IMR-90 (cell line): ENCODE measurements around the gene FRAS1. TPM values are rescaled to one million over a fixed set of nuclear protein-coding genes. Genes with fewer than 3 reads are reported as not detected.

Experiments used
- ATAC-seq: fragments of 200-7000 bp; cut with Tn5 transposase; 2 replicates; pipeline ENCODE4 v1.9.1; 2020; ENCODE audit warnings: low read depth, mild to moderate bottlenecking, moderate library complexity
- BruUV-seq: library from RNA; stranded (reverse); fragments of 400-500 nt; replicated peaks from 2 replicates; lab custom pipeline; 2021; lab: Mats Ljungman, UMichigan
- CTCF ChIA-PET: fragments of 300-600 bp; formaldehyde crosslinking; extraction: SDS; loops from one replicate; lab custom pipeline; 2021; ENCODE audit warnings: antibody characterized with exemption; lab: Yijun Ruan, JAX
- POLR2A ChIA-PET: fragments of 300-600 bp; sonication (Branson Sonifier 250); formaldehyde crosslinking; loops from one replicate; lab custom pipeline; 2022; ENCODE audit warnings: antibody characterized with exemption; ENCODE audit not compliant: unreplicated experiment; lab: Charles Lee
- DNase-seq: peaks from one replicate; pipeline ENCODE4 v3.0.0; 2013
- H2AFZ ChIP-seq: replicated peaks from 2 replicates; pipeline ENCODE3; 2013; ENCODE audit warnings: low read length, mild to moderate bottlenecking; ENCODE audit not compliant: poor library complexity
- H2AK5ac ChIP-seq: 2 replicates; pipeline ENCODE4 v1.6.1; 2013; ENCODE audit warnings: low read depth, low read length, inconsistent platforms
- H2AK9ac ChIP-seq: replicated peaks from 2 replicates; pipeline ENCODE3; 2013; ENCODE audit warnings: mild to moderate bottlenecking, low read depth, low read length, moderate library complexity; ENCODE audit not compliant: poor library complexity
- H2BK120ac ChIP-seq: 2 replicates; pipeline ENCODE4 v1.6.1; 2013; ENCODE audit warnings: low read depth, low read length, inconsistent platforms
- H2BK15ac ChIP-seq: 3 replicates; pipeline ENCODE4 v1.6.1; 2013; ENCODE audit warnings: low read depth, low read length, inconsistent platforms
- H2BK20ac ChIP-seq: 2 replicates; pipeline ENCODE4 v1.6.1; 2013; ENCODE audit warnings: low read depth, mild to moderate bottlenecking, inconsistent platforms, low read length, moderate library complexity
- H2BK5ac ChIP-seq: 2 replicates; pipeline ENCODE4 v1.6.1; 2013; ENCODE audit warnings: mild to moderate bottlenecking, low read depth, low read length, inconsistent platforms; ENCODE audit not compliant: poor library complexity, severe bottlenecking
- H3K14ac ChIP-seq: replicated peaks from 2 replicates; pipeline ENCODE4 v1.6.1; 2013; ENCODE audit warnings: low read depth, low read length, inconsistent platforms
- H3K18ac ChIP-seq: 2 replicates; pipeline ENCODE4 v1.6.1; 2013; ENCODE audit warnings: low read depth, low read length, control low read depth
- H3K23ac ChIP-seq: 2 replicates; pipeline ENCODE4 v1.6.1; 2013; ENCODE audit warnings: low read depth, low read length, inconsistent platforms
- H3K27ac ChIP-seq: 2 replicates; pipeline ENCODE4 v1.5.1; 2013; ENCODE audit warnings: mild to moderate bottlenecking, control low read depth, low read length; ENCODE audit not compliant: insufficient read depth
- H3K27me3 ChIP-seq: 2 replicates; pipeline ENCODE4 v1.6.1; 2013; ENCODE audit warnings: low read length; ENCODE audit not compliant: control insufficient read depth, insufficient read depth
- H3K36me3 ChIP-seq: 2 replicates; pipeline ENCODE4 v1.6.1; 2013; ENCODE audit warnings: low read length, mixed read lengths; ENCODE audit not compliant: control insufficient read depth, insufficient read depth
- H3K4ac ChIP-seq: 2 replicates; pipeline ENCODE4 v1.6.1; 2013; ENCODE audit warnings: low read depth, low read length, inconsistent platforms
- H3K4me1 ChIP-seq: 2 replicates; pipeline ENCODE4 v1.6.1; 2013; ENCODE audit warnings: low read length, mixed read lengths; ENCODE audit not compliant: control insufficient read depth, insufficient read depth
- H3K4me2 ChIP-seq: 2 replicates; pipeline ENCODE4 v1.6.1; 2013; ENCODE audit warnings: low read depth, mild to moderate bottlenecking, control low read depth, low read length, moderate library complexity
- H3K4me3 ChIP-seq: 2 replicates; pipeline ENCODE4 v1.5.1; 2013; ENCODE audit warnings: low read depth, mild to moderate bottlenecking, control low read depth, low read length, moderate library complexity; ENCODE audit not compliant: insufficient read depth
- H3K56ac ChIP-seq: 2 replicates; pipeline ENCODE4 v1.6.1; 2013; ENCODE audit warnings: low read length, inconsistent platforms; ENCODE audit not compliant: insufficient read depth; ENCODE audit errors: extremely low read depth
- H3K79me1 ChIP-seq, 2 experiments: 2 replicates each; pipeline ENCODE4 v1.6.1; 2013; ENCODE audit warnings: low read length in 2 of 2, inconsistent platforms in 1 of 2, low read depth in 1 of 2
- H3K9ac ChIP-seq: 2 replicates; pipeline ENCODE4 v1.6.1; 2013; ENCODE audit warnings: low read depth, low read length, control low read depth
- H3K9me1 ChIP-seq: 2 replicates; pipeline ENCODE4 v1.6.1; 2013; ENCODE audit warnings: low read length, inconsistent platforms; ENCODE audit not compliant: insufficient read depth
- H3K9me3 ChIP-seq: 2 replicates; pipeline ENCODE4 v1.6.1; 2013; ENCODE audit warnings: low read length; ENCODE audit not compliant: control insufficient read depth, insufficient read depth
- H4K20me1 ChIP-seq: 2 replicates; pipeline ENCODE4 v1.6.1; 2013; ENCODE audit warnings: low read length, inconsistent platforms; ENCODE audit not compliant: insufficient read depth
- H4K5ac ChIP-seq: 2 replicates; pipeline ENCODE4 v1.6.1; 2013; ENCODE audit warnings: mild to moderate bottlenecking, low read depth, low read length, control low read depth
- H4K8ac ChIP-seq, 2 experiments: 2 replicates each; pipeline ENCODE4 v1.6.1; 2013; ENCODE audit warnings: low read depth in 2 of 2, low read length in 2 of 2, control low read depth in 1 of 2, inconsistent platforms in 1 of 2
- H4K91ac ChIP-seq: 2 replicates; pipeline ENCODE4 v1.6.1; 2013; ENCODE audit warnings: low read depth, low read length, inconsistent platforms; ENCODE audit not compliant: insufficient read depth
- BHLHE40 ChIP-seq: fragments of 150-350 bp; IDR thresholded peaks from 2 replicates; pipeline ENCODE4 v1.6.1; 2016; ENCODE audit warnings: mild to moderate bottlenecking, low read depth, low read length
- CEBPB ChIP-seq: IDR thresholded peaks from 2 replicates; pipeline ENCODE4 v1.6.1; 2012; ENCODE audit warnings: low read depth, low read length, improper control_type of control experiment
- ELK1 ChIP-seq: fragments of 150-350 bp; IDR thresholded peaks from 2 replicates; pipeline ENCODE4 v1.6.1; 2016; ENCODE audit warnings: low read depth, mild to moderate bottlenecking, low read length, moderate library complexity, borderline replicate concordance
- FOS ChIP-seq: fragments of 150-350 bp; IDR thresholded peaks from 2 replicates; pipeline ENCODE4 v1.6.1; 2016; ENCODE audit warnings: low read depth, low read length
- MAFK ChIP-seq: IDR thresholded peaks from 2 replicates; pipeline ENCODE4 v1.6.1; 2012; ENCODE audit warnings: low read depth, low read length, improper control_type of control experiment
- MAZ ChIP-seq: IDR thresholded peaks from 2 replicates; pipeline ENCODE4 v1.6.1; 2012; ENCODE audit warnings: low read depth, mild to moderate bottlenecking, low read length, improper control_type of control experiment, moderate library complexity, borderline replicate concordance
- MXI1 ChIP-seq: IDR thresholded peaks from 2 replicates; pipeline ENCODE4 v1.6.1; 2012; ENCODE audit warnings: low read depth, mild to moderate bottlenecking, low read length, moderate library complexity, borderline replicate concordance
- POLR2A ChIP-seq: IDR thresholded peaks from 2 replicates; pipeline ENCODE4 v1.6.1; 2012; ENCODE audit warnings: mild to moderate bottlenecking, low read depth, low read length
- RAD21 ChIP-seq: IDR thresholded peaks from 2 replicates; pipeline ENCODE4 v1.6.1; 2012; ENCODE audit warnings: low read length, improper control_type of control experiment
- RFX5 ChIP-seq: IDR thresholded peaks from 2 replicates; pipeline ENCODE4 v1.8.0; 2012; ENCODE audit warnings: low read depth, mild to moderate bottlenecking, low read length, moderate library complexity
- WGBS, 2 experiments: methylation state at CpG; one replicate each; pipeline versions ENCODE4 v1.1.5 to v1.1.7; 2013; ENCODE audit warnings: missing lambda C conversion rate in 2 of 2; ENCODE audit not compliant: insufficient read length in 1 of 2; ENCODE audit errors: extremely low coverage in 2 of 2; 5-methylcytosine and 5-hydroxymethylcytosine counted together
- dilution Hi-C: fragments of 300-500 bp; cut with HindIII; formaldehyde crosslinking; loops from one replicate; pipeline ENCODE4 v1.14.3; 2018; ENCODE audit warnings: low sequenced_read_pairs; ENCODE audit not compliant: unreplicated experiment
- in situ Hi-C: fragments of 300-500 bp; cut with MboI; formaldehyde crosslinking; loops from 3 replicates; pipeline ENCODE4 v1.14.3; 2019; ENCODE audit warnings: low sequenced_read_pairs, inconsistent platforms, mixed read lengths
- intact Hi-C: fragments of 100-400 bp; cut with micrococcal nuclease; formaldehyde crosslinking; loops from 2 replicates; pipeline ENCODE4 v1.10.0; 2022
- polyA plus RNA-seq, 3 experiments: library from polyadenylated mRNA; depleted of rRNA; stranded (reverse); fragments of >200 nt; gene quantifications; 2 replicates each; pipeline ENCODE4 v1.2.3, GENCODE V29; 2012; ENCODE audit warnings: low replicate concordance in 1 of 3
- total RNA-seq: library from RNA; depleted of rRNA; stranded (reverse); fragments of >200 nt; gene quantifications from 2 replicates; pipeline ENCODE4 v1.2.3, GENCODE V29; 2012
- TF ChIP-seq, protein P1 (sequence below): fragments of 150-350 bp; IDR thresholded peaks from 2 replicates; pipeline ENCODE4 v1.6.1; 2017; ENCODE audit warnings: mild to moderate bottlenecking, antibody characterized with exemption, low read length, low read depth

Gene FRAS1
- total and polyA plus RNA-seq, 2 of the 4 experiments (the other 2 are of a cell fraction), result under 0.01 to 0.03 TPM

GRCh38 chr4:78372355-78372988 is 315.3 kb downstream of the FRAS1 start:
- no peak overlapping the region for H3K9ac ChIP-seq
- H4K5ac ChIP-seq, result no peak overlapping the region
- H2BK120ac ChIP-seq, result no peak overlapping the region
- no peak overlapping the region for H3K27ac ChIP-seq
- H4K8ac ChIP-seq, result no peak overlapping the region
- CTCF ChIA-PET, result interaction anchor here (0.6 kb wide), 1 partner anchor 674 kb away, joined by 3 read pairs; no protein-coding TSS in a partner anchor
- POLR2A ChIA-PET, result no interaction called here
- H3K9me1 ChIP-seq, result no peaks in the 10 kb centered on the region
- no peaks in the 10 kb centered on the region for H3K9me3 ChIP-seq
- TF ChIP-seq CEBPB (no peak), RAD21 (no peak), MAZ (no peak), MAFK (no peak), RFX5 (no peak), MXI1 (no peak), BHLHE40 (no peak), ELK1 (no peak), FOS (no peak), POLR2A (no peak)
- TF ChIP-seq, protein P1, sequence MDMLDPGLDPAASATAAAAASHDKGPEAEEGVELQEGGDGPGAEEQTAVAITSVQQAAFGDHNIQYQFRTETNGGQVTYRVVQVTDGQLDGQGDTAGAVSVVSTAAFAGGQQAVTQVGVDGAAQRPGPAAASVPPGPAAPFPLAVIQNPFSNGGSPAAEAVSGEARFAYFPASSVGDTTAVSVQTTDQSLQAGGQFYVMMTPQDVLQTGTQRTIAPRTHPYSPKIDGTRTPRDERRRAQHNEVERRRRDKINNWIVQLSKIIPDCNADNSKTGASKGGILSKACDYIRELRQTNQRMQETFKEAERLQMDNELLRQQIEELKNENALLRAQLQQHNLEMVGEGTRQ, result no peak
- no peaks in the 10 kb centered on the region for H4K20me1 ChIP-seq
- H3K18ac ChIP-seq, result no peak overlapping the region
- H3K4me2 ChIP-seq, result no peak overlapping the region
- peaks cover 1% of the 10 kb centered on the region; the same call in 1 of the 2 replicates for H3K27me3 ChIP-seq
- H2AK5ac ChIP-seq, result no peak overlapping the region
- intact Hi-C loops, result no loop called here
- no TSS peak for BruUV-seq
- H3K4me1 ChIP-seq, result no peaks in the 10 kb centered on the region
- no peak overlapping the region for H3K4me3 ChIP-seq
- no CpG with 5 or more reads among the region's 5 CpGs for WGBS, 2 experiments
- H3K4ac ChIP-seq, result no peak overlapping the region
- H3K56ac ChIP-seq, result no peak overlapping the region
- no peak overlapping the region for H2AFZ ChIP-seq
- H2BK20ac ChIP-seq, result no peak overlapping the region
- no peaks in the 10 kb centered on the region for H3K79me1 ChIP-seq
- H4K91ac ChIP-seq, result no peak overlapping the region
- DNase-seq (no peak), ATAC-seq (no peak)
- in situ Hi-C loops, result no loop called here
- H2BK15ac ChIP-seq, result no peak overlapping the region
- no peak overlapping the region for H2AK9ac ChIP-seq
- H2BK5ac ChIP-seq, result no peak overlapping the region
- no peaks in the 10 kb centered on the region for H3K36me3 ChIP-seq
- dilution Hi-C loops, result no loop called here
- no peak overlapping the region for H3K14ac ChIP-seq
- no peak overlapping the region for H3K23ac ChIP-seq
